Measurements from ENCODE around the gene FAM78A.

The FAM78A gene

GRCh38 chr9:131228988-131229387, 47.3 kb downstream of the FAM78A start:
- ChIA-PET CTCF (interaction anchor here (1.0 to 2.7 kb wide), 3 partner anchors 9 to 21 kb away, joined by 3 to 6 read pairs (median 5); no protein-coding TSS in a partner anchor), POLR2A (interaction anchor here (0.5 kb wide), 1 partner anchor 75 kb away, joined by 4 read pairs; no protein-coding TSS in a partner anchor)
- Histone ChIP-seq H3K27me3 (replicated peaks in 2 of 5; ENCODE audit: control insufficient read depth in 4 of 5, insufficient read depth in 5 of 5, low read length in 4 of 5) (no peaks in the 10 kb centered on the region), H3K4me3 (ENCODE audit: control insufficient read depth in 1 of 7, extremely low read depth in 1 of 7, insufficient read depth in 4 of 7, low read depth in 2 of 7, low read length in 6 of 7) (no peak overlapping the region), H3K9me3 (ENCODE audit: control extremely low read depth in 1 of 5, control insufficient read depth in 4 of 5, insufficient read depth in 2 of 5, low read depth in 1 of 5, low read length in 4 of 5) (no peaks in the 10 kb centered on the region), H3K4me1 (ENCODE audit: control extremely low read depth in 1 of 4, control insufficient read depth in 4 of 4, insufficient read depth in 4 of 4, low read length in 3 of 4) (peaks cover 0 to 40% (median 31%) of the 10 kb centered on the region in 4 experiments), H3K36me3 (ENCODE audit: control insufficient read depth in 4 of 4, insufficient read depth in 4 of 4, low read length in 3 of 4) (peaks cover 8 to 60% (median 31%) of the 10 kb centered on the region in 4 experiments), H3K27ac (ENCODE audit: insufficient read depth in 1 of 2, low read depth in 1 of 2, low read length in 2 of 2, poor library complexity in 1 of 2, severe bottlenecking in 2 of 2) (no peak overlapping the region)
- DNase-seq = no peak
- WGBS (ENCODE audit: insufficient coverage) = 100% methylated on average over 7 of the region's 8 CpGs

GRCh38 chr9:131227959-131228460, 48.3 kb downstream of the FAM78A start:
- Histone ChIP-seq H3K4me1 (ENCODE audit: control extremely low read depth in 1 of 4, control insufficient read depth in 4 of 4, insufficient read depth in 4 of 4, low read length in 3 of 4) (peaks cover 0 to 40% (median 31%) of the 10 kb centered on the region in 4 experiments), H3K36me3 (ENCODE audit: control insufficient read depth in 4 of 4, insufficient read depth in 4 of 4, low read length in 3 of 4) (peaks cover 3 to 50% (median 23%) of the 10 kb centered on the region in 4 experiments), H3K9me3 (ENCODE audit: control extremely low read depth in 1 of 5, control insufficient read depth in 4 of 5, insufficient read depth in 2 of 5, low read depth in 1 of 5, low read length in 4 of 5) (no peaks in the 10 kb centered on the region), H3K4me3 (ENCODE audit: control insufficient read depth in 1 of 7, extremely low read depth in 1 of 7, insufficient read depth in 4 of 7, low read depth in 2 of 7, low read length in 6 of 7) (peak overlapping the region in 3 of 7 experiments; percentile 50 to 53 (median 52)), H3K27ac (ENCODE audit: insufficient read depth in 1 of 2, low read depth in 1 of 2, low read length in 2 of 2, poor library complexity in 1 of 2, severe bottlenecking in 2 of 2) (no peak overlapping the region), H3K27me3 (replicated peaks in 2 of 5; ENCODE audit: control insufficient read depth in 4 of 5, insufficient read depth in 5 of 5, low read length in 4 of 5) (no peaks in the 10 kb centered on the region)
- ChIA-PET CTCF (interaction anchor here (1.0 to 2.7 kb wide), 3 partner anchors 10 to 43 kb away, joined by 3 to 6 read pairs (median 3); no protein-coding TSS in a partner anchor), POLR2A (interaction anchor here (1.1 to 1.6 kb wide), 2 partner anchors 10 to 13 kb away, joined by 3 read pairs; no protein-coding TSS in a partner anchor)
- peak in 2 of 3 donors; percentile 68 to 77 for DNase-seq
- 53% methylated on average over 7 of the region's 9 CpGs for WGBS (ENCODE audit: insufficient coverage)

GRCh38 chr9:131227112-131227958, 49.0 kb downstream of the FAM78A start:
- Histone ChIP-seq H3K9me3 (ENCODE audit: control extremely low read depth in 1 of 5, control insufficient read depth in 4 of 5, insufficient read depth in 2 of 5, low read depth in 1 of 5, low read length in 4 of 5) (no peaks in the 10 kb centered on the region), H3K27me3 (replicated peaks in 2 of 5; ENCODE audit: control insufficient read depth in 4 of 5, insufficient read depth in 5 of 5, low read length in 4 of 5) (no peaks in the 10 kb centered on the region), H3K36me3 (ENCODE audit: control insufficient read depth in 4 of 4, insufficient read depth in 4 of 4, low read length in 3 of 4) (peaks cover 3 to 51% (median 19%) of the 10 kb centered on the region in 4 experiments), H3K4me3 (ENCODE audit: control insufficient read depth in 1 of 7, extremely low read depth in 1 of 7, insufficient read depth in 4 of 7, low read depth in 2 of 7, low read length in 6 of 7) (peak overlapping the region in 1 of 7 experiments; percentile 52), H3K4me1 (ENCODE audit: control extremely low read depth in 1 of 4, control insufficient read depth in 4 of 4, insufficient read depth in 4 of 4, low read length in 3 of 4) (peaks cover 0 to 40% (median 31%) of the 10 kb centered on the region in 4 experiments), H3K27ac (ENCODE audit: insufficient read depth in 1 of 2, low read depth in 1 of 2, low read length in 2 of 2, poor library complexity in 1 of 2, severe bottlenecking in 2 of 2) (peak overlapping the region in 1 of 2 experiments; percentile 38)
- WGBS (ENCODE audit: insufficient coverage) = 84% methylated on average over 7 of the region's 9 CpGs
- peak in 2 of 3 donors; percentile 47 to 60 for DNase-seq
- ChIA-PET CTCF (interaction anchor here (1.0 to 1.5 kb wide), 4 partner anchors 11 to 44 kb away, joined by 3 read pairs; no protein-coding TSS in a partner anchor), POLR2A (interaction anchor here (1.1 to 1.6 kb wide), 2 partner anchors 11 to 12 kb away, joined by 3 read pairs; no protein-coding TSS in a partner anchor)

GRCh38 chr9:131226226-131226625, 50.1 kb downstream of the FAM78A start:
- Histone ChIP-seq H3K4me1 (ENCODE audit: control extremely low read depth in 1 of 4, control insufficient read depth in 4 of 4, insufficient read depth in 4 of 4, low read length in 3 of 4) (peaks cover 0 to 40% (median 31%) of the 10 kb centered on the region in 4 experiments), H3K27ac (ENCODE audit: insufficient read depth in 1 of 2, low read depth in 1 of 2, low read length in 2 of 2, poor library complexity in 1 of 2, severe bottlenecking in 2 of 2) (peak overlapping the region in 1 of 2 experiments; percentile 38), H3K9me3 (ENCODE audit: control extremely low read depth in 1 of 5, control insufficient read depth in 4 of 5, insufficient read depth in 2 of 5, low read depth in 1 of 5, low read length in 4 of 5) (no peaks in the 10 kb centered on the region), H3K27me3 (replicated peaks in 2 of 5; ENCODE audit: control insufficient read depth in 4 of 5, insufficient read depth in 5 of 5, low read length in 4 of 5) (no peaks in the 10 kb centered on the region), H3K4me3 (ENCODE audit: control insufficient read depth in 1 of 7, extremely low read depth in 1 of 7, insufficient read depth in 4 of 7, low read depth in 2 of 7, low read length in 6 of 7) (no peak overlapping the region), H3K36me3 (ENCODE audit: control insufficient read depth in 4 of 4, insufficient read depth in 4 of 4, low read length in 3 of 4) (peaks cover 3 to 45% (median 13%) of the 10 kb centered on the region in 4 experiments)
- ChIA-PET CTCF (interaction anchor here (0.8 to 1.5 kb wide), 2 partner anchors 12 to 44 kb away, joined by 3 read pairs; no protein-coding TSS in a partner anchor), POLR2A (no interaction called here)
- DNase-seq = peak in 2 of 3 donors; percentile 69 to 70
- no CpG with 5 or more reads among the region's 3 CpGs for WGBS (ENCODE audit: insufficient coverage)

- Histone ChIP-seq H3K4me1 (ENCODE audit: control extremely low read depth in 1 of 4, control insufficient read depth in 4 of 4, insufficient read depth in 4 of 4, low read length in 3 of 4) (peaks cover 0 to 38% (median 21%) of the 10 kb centered on the region in 4 experiments), H3K9me3 (ENCODE audit: control extremely low read depth in 1 of 5, control insufficient read depth in 4 of 5, insufficient read depth in 2 of 5, low read depth in 1 of 5, low read length in 4 of 5) (no peaks in the 10 kb centered on the region), H3K27ac (ENCODE audit: insufficient read depth in 1 of 2, low read depth in 1 of 2, low read length in 2 of 2, poor library complexity in 1 of 2, severe bottlenecking in 2 of 2) (no peak overlapping the region), H3K4me3 (ENCODE audit: control insufficient read depth in 1 of 7, extremely low read depth in 1 of 7, insufficient read depth in 4 of 7, low read depth in 2 of 7, low read length in 6 of 7) (no peak overlapping the region), H3K27me3 (replicated peaks in 2 of 5; ENCODE audit: control insufficient read depth in 4 of 5, insufficient read depth in 5 of 5, low read length in 4 of 5) (no peaks in the 10 kb centered on the region), H3K36me3 (ENCODE audit: control insufficient read depth in 4 of 4, insufficient read depth in 4 of 4, low read length in 3 of 4) (peaks cover 5 to 39% (median 18%) of the 10 kb centered on the region in 4 experiments)
- POLR2A ChIA-PET = no interaction called here
- CTCF ChIA-PET = interaction anchor here (1.2 kb wide), 1 partner anchor 53 kb away, joined by 3 read pairs; no protein-coding TSS in a partner anchor
- DNase-seq = no peak
- WGBS (ENCODE audit: insufficient coverage) = 100% methylated on average over 2 of the region's 6 CpGs
These were observed 53.9 kb downstream of the FAM78A start for GRCh38 chr9:131222460-131222859.

- H3K4me1 ChIP-seq (ENCODE audit: control extremely low read depth in 1 of 4, control insufficient read depth in 4 of 4, insufficient read depth in 4 of 4, low read length in 3 of 4) = peaks cover 0 to 37% (median 9%) of the 10 kb centered on the region in 4 experiments
- no peaks in the 10 kb centered on the region for H3K27me3 ChIP-seq (replicated peaks in 2 of 5; ENCODE audit: control insufficient read depth in 4 of 5, insufficient read depth in 5 of 5, low read length in 4 of 5)
- no CpG with 5 or more reads among the region's 2 CpGs for WGBS (ENCODE audit: insufficient coverage)
- ChIA-PET POLR2A (no interaction called here), CTCF (interaction anchor here (1.4 to 1.6 kb wide), 2 partner anchors 21 to 55 kb away, joined by 3 to 5 read pairs; no protein-coding TSS in a partner anchor)
- no peak for DNase-seq
- no peaks in the 10 kb centered on the region for H3K9me3 ChIP-seq (ENCODE audit: control extremely low read depth in 1 of 5, control insufficient read depth in 4 of 5, insufficient read depth in 2 of 5, low read depth in 1 of 5, low read length in 4 of 5)
- H3K27ac ChIP-seq (ENCODE audit: insufficient read depth in 1 of 2, low read depth in 1 of 2, low read length in 2 of 2, poor library complexity in 1 of 2, severe bottlenecking in 2 of 2) = no peak overlapping the region
- no peak overlapping the region for H3K4me3 ChIP-seq (ENCODE audit: control insufficient read depth in 1 of 7, extremely low read depth in 1 of 7, insufficient read depth in 4 of 7, low read depth in 2 of 7, low read length in 6 of 7)
- H3K36me3 ChIP-seq (ENCODE audit: control insufficient read depth in 4 of 4, insufficient read depth in 4 of 4, low read length in 3 of 4) = peaks cover 6 to 47% (median 18%) of the 10 kb centered on the region in 4 experiments
These were observed 55.8 kb downstream of the FAM78A start for GRCh38 chr9:131220485-131220884.
